GM12892 (cell line): Measurements from ENCODE around the gene SNX13.
A peak's percentile ranks its signal among the peaks of the same experiment; 100 is the strongest.
"Not testable (repeated sequence)": the region's sequence is repeated elsewhere in the genome, so short reads cannot be mapped to it uniquely, and the experiment has no call there.

Experiments
- DNase-seq: peaks from one replicate; pipeline ENCODE4 v3.0.0; 2011; ENCODE audit not compliant: insufficient read length
- FAIRE-seq: peaks from 2 replicates; lab custom pipeline; 2011; peaks lifted over from hg19 to GRCh38; lab: Jason Lieb, UNC
- POLR2A ChIP-seq: IDR thresholded peaks from 2 replicates; pipeline ENCODE4 v1.6.1; 2011; ENCODE audit warnings: low read depth, low read length, control low read depth
- POLR2AphosphoS5 ChIP-seq: IDR thresholded peaks from 2 replicates; pipeline ENCODE4 v1.6.1; 2011; ENCODE audit warnings: low read depth, low read length, control low read depth
- TAF1 ChIP-seq: IDR thresholded peaks from 2 replicates; pipeline ENCODE4 v1.6.1; 2011; ENCODE audit warnings: low read depth, mild to moderate bottlenecking, control low read depth, low read length, borderline replicate concordance

Gene SNX13

DNA sequence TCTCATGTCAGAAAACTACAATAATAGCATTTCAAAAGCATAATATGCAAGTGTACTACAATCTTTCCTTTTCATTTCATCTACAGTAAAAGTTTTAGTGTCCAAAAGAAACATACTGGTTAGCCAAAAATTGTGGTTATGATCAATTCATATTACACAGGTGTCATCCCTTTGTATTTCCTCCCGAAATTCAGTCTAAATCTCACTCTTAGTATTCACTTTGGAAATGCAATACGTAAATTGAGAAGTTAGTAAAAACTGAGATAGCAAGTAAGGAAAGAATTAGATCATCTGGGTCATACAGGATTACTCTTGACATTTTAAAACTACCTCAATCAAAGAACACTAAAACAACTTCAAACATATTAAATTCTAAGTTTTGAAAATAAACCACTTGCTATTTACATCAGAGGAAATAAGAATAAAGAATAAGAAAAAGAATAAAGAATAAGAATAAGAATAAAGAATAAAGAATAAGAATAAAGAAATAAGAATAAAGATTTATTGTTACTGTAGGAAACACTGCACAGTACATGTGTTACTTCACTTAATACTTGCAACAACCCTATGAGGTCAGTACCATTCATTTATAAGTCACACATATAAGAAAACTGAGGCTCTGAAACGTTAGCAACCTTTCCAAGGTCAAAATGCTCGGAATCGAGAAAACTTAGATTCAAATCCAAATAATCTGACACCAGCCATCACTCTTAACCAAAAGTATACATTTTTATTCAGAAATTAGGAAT is 10.5 kb downstream of the SNX13 start:
- FAIRE-seq (peak; percentile 21), DNase-seq (no peak)
- TF ChIP-seq TAF1: no peak
- TF ChIP-seq POLR2AphosphoS5: no peak
- no peak for TF ChIP-seq POLR2A

DNA sequence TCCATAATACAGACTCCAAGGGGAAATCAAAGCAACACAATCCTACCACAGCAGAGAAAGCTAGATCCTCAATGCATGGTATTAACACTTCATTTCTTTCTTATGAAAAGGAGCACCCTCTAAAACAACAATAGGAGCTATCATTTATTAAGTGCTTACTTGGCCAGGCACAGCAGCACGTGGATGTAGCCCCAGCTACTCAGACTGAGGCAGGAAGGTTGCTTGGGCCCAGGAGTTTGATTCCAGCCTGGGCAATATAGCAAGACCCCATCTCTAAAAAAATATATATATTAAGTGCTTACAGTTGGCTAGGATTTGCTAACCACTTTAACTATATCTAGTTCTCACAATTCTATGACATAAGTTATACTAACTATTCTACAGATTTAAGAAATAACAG is 12.2 kb downstream of the SNX13 start:
- DNase-seq: no peak
- TF ChIP-seq POLR2AphosphoS5 (no peak), POLR2A (no peak), TAF1 (no peak)
- FAIRE-seq: no peak

DNA sequence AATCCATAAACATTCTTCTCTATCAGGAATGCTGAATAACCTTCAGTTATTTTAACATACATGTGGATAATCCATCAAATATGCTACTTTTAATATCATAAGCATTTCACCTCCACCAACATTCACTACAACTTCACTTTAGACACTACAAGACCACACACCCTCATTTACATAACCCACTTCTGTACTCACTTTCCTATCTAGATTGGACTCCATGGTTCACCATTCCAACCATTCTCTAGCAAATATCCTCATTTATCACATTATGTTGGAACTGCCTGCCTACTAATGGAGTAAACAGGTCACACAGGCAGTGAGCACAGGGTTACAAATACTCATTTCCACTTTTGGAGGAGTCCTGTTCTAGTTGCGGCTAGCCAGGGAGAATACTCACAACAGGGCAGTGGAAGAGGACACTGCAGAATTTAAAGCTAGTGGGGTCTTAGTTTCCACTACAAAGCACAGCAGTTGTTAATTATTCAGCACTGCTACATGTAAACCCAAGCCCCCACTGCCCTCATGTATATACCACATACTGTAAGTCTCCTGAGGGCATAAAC is 18.4 kb downstream of the SNX13 start:
- DNase-seq (no peak), FAIRE-seq (no peak)
- TF ChIP-seq POLR2A: no peak
- no peak for TF ChIP-seq TAF1
- no peak for TF ChIP-seq POLR2AphosphoS5

DNA sequence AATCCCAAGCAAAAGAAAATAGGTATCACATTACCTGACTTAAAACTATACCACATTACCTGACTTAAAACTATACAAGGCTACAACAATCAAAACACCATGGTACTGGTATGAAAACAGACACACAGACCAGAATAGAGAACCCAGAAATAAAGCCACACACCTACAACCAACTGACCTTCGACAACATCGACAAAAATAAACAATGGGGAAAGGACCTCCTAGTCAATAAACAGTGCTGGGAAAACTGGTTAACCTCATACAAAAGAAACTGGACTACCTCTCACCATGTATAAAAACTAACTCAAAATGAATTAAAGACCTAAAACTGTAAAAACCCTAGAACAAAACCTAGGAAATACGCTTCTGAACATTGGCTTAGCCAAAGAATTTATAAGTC is 22.5 kb downstream of the SNX13 start:
- DNase-seq (no peak), FAIRE-seq (no peak)
- TF ChIP-seq POLR2AphosphoS5 (no peak), POLR2A (no peak), TAF1 (no peak)

DNA sequence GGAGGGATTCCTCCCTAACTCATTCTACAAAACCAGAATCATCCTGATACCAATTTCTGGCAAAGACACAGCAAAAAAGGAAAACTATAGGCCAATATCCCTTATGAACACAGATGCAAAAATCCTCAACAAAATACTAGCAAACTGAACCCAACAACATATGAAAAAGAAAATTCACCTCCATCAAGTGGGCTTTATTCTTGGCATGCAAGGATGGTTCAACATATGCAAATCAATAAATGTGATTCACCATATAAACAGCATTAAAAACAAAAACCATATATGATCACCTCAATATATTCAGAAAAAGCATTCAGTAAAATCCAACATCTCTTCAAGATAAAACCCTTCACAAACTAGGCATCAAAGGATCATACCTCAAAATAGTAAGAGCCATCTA is 23.5 kb downstream of the SNX13 start:
- TF ChIP-seq POLR2AphosphoS5 (no peak), TAF1 (no peak), POLR2A (no peak)
- DNase-seq (no peak), FAIRE-seq (no peak)

DNA sequence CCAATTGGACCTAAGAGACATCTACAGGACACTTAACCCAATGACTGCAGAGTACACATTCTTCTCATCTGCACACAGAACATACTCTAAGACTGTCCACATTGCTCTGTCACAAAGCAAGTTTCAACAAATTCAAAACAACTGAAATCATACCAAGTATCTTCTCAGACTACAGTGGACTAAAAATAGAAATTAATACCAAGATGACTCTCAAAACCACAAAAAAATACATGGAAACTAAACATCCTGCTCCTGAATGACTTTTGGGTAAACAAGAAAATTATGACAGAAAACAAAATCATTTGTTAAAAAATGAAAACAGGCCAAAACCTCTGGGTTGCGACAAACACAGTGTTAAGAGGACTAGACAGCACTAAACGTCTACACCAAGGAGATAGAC is 24.5 kb downstream of the SNX13 start:
- no peak for FAIRE-seq

DNA sequence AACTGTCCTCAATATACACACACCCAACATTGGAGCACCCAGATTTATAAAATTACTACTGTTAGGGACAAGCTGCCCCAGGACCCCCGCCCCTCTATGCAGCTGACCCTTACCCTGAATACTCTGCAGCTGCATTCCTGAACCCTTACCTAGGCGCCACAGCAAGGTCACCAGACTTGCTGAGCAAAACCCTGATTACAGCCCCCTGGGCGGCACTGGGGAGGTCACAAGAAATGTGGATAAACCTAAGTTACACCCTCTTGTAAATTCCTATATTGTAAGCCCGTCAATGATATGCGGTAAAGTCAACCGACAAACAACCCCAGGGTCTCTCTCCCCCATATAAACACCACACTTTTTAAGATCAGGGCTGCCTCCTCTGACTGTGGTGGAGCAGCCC is 25.1 kb downstream of the SNX13 start:
- FAIRE-seq (no peak), DNase-seq (no peak)

More for the DNA sequence above, 24.5 kb downstream of the SNX13 start:
- no peak for TF ChIP-seq POLR2A
- no peak for TF ChIP-seq TAF1
- no peak for TF ChIP-seq POLR2AphosphoS5
- no peak for DNase-seq

DNA sequence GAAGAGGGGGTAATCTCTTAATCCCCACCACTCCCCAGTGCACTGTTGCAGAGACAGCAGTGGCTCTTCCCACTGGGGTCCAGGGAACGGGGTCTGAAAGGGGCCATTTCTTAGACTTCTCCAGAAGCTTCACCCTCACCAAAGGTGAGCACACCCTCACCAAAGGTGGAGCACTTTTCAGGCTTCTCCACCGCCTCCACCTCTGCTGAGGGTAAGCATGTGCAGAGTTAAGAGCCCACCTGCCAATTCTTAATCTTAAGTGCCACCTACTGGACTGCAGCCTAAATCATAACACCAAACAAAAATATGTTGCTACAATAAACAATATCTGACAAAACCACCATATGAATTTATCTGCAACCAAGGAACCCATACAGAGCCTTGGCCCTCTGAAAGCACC is 27.0 kb downstream of the SNX13 start:
- TF ChIP-seq POLR2AphosphoS5 (no peak), POLR2A (no peak), TAF1 (no peak)
- DNase-seq: no peak

More for the DNA sequence above, 25.1 kb downstream of the SNX13 start:
- TF ChIP-seq TAF1: no peak
- no peak for TF ChIP-seq POLR2AphosphoS5
- TF ChIP-seq POLR2A: no peak

DNA sequence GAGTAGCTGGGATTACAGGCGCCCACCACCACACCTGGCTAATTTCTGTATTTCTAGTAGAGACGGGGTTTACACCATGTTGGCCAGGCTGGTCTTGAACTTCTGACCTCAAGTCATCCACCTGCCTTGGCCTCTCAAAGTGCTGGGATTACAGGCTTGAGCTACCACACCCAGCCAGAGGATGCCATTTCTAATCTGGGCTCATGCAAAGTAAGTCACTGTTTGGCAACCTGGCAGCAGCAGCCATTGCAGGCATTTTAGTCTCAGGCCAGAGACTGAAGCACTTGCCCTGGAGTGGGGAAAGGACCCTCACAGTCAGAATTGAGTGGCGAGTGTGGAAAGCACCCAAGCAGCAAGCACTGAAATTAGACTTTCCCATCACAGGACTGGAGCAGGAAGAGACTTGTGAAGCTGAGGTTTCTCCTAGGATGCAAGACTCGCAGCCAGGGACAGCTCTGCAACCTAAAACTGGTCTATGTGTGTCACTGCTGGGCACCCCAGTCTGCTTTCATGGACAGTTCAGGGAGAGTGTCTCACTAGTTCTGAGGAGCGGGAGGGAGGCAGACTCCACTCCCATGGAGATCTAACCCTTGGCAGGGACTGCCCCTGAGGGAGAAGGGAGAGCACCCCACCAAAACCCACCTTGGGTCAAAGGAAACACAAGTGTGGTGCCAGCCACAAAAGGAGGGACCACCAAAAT is 27.6 kb downstream of the SNX13 start:
- no peak for DNase-seq
- FAIRE-seq: no peak
- TF ChIP-seq TAF1 (no peak), POLR2AphosphoS5 (no peak), POLR2A (no peak)

More for the DNA sequence above, 27.0 kb downstream of the SNX13 start:
- FAIRE-seq: no peak

DNA sequence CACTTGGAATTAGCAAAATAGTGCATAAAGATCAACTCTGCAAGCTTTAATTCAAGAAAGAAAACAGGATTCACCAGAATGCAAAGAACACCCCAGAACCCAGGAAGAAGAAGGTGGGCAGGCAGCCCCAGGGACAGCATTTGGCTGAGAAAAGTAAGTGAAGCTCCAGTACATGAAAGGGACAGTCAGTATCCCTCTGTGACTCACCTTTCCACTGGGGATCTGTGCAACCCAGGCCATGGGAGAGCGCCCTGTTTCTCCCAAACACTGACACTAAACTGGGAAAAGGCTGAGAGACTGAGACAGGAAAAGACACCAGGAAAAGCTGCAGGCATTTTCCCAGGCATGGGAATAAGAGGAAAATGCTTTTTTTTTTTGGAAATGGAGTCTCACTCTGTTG is 28.2 kb downstream of the SNX13 start:
- DNase-seq (no peak), FAIRE-seq (no peak)
- no peak for TF ChIP-seq POLR2A
- no peak for TF ChIP-seq POLR2AphosphoS5
- TF ChIP-seq TAF1: no peak

DNA sequence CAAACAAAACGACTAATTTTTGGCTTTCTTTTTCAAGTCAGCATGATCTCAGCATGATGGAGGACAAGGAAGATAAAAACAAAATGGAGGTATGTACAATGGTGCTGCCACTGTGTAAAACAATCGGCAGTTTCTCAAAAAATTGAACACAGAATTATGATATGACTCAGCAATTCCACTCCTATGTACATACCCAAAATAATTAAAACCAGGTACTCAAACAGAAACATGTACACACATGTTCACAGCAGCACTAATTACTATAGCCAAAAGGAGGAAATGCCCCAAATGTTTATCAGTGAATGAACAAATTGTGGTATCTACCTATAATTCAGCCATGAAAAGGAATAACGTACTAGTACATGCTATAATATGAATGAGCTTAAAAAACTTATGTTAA is 29.9 kb downstream of the SNX13 start:
- no peak for DNase-seq
- no peak for FAIRE-seq

DNA sequence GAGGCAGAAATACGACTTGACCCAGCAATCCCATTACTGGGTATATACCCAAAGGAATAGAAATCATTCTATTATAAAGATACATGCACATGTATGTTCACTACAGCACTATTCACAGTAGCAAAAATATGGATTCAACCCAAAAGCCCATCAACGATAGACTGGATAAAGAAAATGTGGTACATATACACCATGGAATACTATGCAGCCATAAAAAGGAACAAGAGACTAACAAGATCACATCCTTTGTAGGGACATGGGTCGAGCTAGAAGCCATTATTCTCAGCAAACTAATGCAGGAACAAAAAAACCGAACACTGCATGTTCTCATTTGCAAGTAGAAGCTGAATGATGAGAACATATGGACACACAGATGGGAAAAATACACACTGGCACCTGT is 31.0 kb downstream of the SNX13 start:
- DNase-seq, FAIRE-seq: not testable (repeated sequence)

More for the DNA sequence above, 29.9 kb downstream of the SNX13 start:
- TF ChIP-seq POLR2AphosphoS5 (no peak), POLR2A (no peak), TAF1 (no peak)
